ENCODE data around the gene TAP2.

DNA sequence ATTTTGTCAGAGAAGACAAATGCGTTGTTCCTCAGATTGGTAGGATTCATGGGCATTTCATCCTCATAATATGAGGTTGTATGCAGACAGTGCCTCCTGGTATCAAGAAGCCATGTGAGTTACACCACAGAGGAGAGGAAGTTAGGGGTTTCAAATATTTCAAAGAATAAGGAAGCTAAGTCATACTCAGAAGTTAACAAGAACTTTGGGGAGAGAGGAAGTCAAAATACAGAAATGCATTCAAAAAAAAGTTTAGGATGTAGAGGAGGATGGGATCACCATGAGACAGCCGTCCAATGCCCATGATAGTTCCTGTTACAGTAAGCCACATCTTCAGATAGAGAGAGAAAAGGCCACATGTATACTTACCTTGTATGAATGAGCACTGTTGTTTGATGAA lies 44.0 kb downstream of the TAP2 start:
- TF ChIP-seq GATA2 (IDR thresholded peaks at IDR 0.05; ENCODE audit: low read depth, low read length) (no peak), GATA3 (IDR thresholded peaks at IDR 0.05; ENCODE audit: low read depth, low read length) (no peak)

All from SH-SY5Y (cell line).